Stimulated activated naive CD8-positive, alpha-beta T cell treated with anti-CD3 and anti-CD28 coated beads, Interleukin-15, Interleukin-2, amounts not matched to agents 100 U/mL and 50 U/mL, for 24 hours (primary cell): ENCODE data around the gene COBL.

Experiments
- ATAC-seq: fragments of 150-1000 bp; cut with Tn5 transposase; one replicate; pipeline ENCODE4 v1.10.0; 2021
- DNase-seq: peaks from one replicate; pipeline ENCODE4 v3.0.0; 2021

The COBL gene

DNA sequence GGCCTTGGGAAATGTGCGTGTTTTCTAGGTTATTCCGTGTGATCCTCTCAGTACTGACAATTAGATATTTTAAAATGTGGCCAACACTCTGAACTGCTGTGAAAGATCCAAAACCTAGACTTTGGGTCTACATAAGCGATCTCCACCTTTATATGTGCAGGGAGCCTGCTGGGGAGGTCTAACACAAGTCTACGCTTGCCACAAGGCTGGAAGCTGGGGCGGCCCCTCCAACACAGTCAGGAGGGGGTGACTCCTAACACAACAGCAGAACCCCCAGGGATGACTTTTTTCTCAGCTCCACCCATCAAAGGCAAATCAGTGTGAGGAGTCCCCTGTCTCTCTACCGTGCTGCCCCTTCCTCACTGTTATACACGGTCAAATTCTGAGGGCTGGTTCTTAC is 202.6 kb downstream of the COBL start:
- no peak for DNase-seq
- no peak for ATAC-seq

DNA sequence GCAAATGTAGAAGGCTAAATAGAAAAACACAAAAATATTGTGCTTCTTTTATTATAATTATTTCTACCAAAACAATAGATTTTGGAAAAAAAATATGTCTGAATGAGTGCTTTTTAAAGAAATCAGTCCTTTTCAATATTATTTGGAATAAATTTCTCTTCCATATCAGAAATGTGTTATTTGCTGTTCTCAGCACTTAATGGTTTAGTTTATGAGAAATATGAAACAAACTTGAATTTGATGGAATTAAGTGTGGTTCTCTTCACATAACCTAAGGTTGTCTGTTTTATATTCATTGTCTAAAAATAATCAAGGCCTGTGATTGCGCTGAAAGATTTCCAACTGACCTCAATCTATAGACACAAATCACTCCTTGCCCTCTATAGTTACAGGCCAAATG is 203.0 kb downstream of the COBL start:
- no peak for ATAC-seq
- DNase-seq: no peak

DNA sequence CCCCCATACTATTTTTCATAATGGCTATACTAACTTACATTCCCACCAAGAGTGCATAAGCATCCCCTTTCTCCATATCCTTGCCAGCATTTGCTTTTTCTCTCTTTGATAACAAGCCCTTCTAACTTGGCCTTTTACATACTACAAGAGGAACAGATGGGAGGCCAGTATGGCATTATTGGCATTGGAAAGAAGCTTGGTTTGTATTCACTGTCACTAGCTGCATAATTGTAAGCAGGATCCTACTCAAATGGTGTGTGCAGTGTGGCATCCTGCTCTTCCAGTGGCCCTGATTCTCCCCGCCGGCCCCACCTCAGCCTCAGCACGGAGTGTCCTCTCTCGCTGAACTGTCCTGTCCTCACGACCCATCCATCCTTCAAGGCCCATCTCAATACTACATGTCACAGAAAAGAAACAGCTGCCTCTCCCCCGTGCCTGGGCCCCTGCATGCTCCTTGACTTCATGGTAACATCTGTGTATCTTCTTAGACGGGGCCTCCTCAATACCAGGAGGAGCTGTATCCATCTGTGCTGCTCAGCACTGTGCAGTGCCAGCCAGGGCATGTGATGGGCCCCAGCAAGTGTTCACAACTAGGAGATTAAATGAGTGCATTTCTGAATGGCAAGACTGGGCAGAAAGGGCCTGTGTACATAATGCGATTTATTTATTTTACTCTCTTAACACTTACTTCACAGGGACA is 205.2 kb downstream of the COBL start:
- DNase-seq (no peak), ATAC-seq (no peak)

DNA sequence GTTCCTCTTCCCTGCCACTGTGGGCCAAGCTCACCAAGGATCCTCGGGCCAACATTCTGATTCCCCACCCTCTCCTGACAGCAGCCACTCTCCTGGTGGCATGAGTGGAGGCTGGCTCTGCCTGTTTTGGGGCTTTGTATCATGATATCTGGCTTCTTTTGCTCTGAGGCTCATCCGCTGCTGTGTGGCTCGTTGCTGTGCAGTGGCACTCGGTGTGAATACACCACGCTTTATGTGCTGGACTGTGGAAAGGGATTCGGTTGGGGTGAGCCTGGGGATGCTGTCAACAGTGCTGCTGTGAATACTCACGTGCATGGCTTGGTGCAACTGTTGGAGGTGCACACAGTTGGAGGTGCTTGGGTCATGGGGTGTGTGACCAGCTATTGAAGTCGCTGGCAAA is 208.5 kb downstream of the COBL start:
- ATAC-seq: no peak

DNA sequence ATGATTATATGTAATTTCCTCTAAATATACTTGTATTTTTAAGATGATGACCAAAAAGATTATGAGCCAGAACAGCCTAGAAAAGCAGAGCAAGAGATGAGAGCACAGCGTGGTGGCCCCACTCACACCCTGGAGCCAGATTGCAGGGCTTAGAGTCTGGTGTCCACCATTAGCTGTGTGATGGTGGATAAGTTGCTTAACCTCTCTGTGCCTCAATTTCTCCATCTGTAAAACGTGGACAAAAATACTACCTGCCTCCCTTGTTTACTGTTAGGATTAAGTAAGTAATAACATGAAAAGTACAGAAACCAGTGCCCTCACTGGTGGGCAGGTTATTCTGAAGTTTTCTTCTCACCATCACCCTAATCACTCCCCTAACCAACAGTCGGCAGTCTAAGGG is 212.3 kb downstream of the COBL start:
- no peak for DNase-seq
- no peak for ATAC-seq

More for the DNA sequence above, 208.5 kb downstream of the COBL start:
- DNase-seq: no peak

DNA sequence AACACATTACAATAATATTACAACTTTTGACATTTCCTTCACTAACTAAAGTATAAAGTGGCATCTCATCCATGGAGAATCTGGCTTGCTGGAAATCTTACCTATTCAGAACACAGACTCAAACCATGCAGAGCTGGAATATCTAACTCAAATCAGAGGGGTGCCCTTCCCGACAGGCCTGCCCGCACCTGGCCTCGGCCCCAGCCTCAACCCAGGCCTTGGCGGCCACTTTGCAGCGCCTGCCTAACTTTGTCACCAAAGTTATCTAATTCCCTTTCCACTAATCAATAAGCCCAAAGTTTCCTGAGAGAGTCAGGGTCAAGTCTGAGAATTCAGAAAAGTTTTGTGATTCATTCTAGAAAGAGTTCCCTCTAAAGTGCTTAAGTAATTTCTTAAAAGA is 212.9 kb downstream of the COBL start:
- DNase-seq (no peak), ATAC-seq (no peak)

DNA sequence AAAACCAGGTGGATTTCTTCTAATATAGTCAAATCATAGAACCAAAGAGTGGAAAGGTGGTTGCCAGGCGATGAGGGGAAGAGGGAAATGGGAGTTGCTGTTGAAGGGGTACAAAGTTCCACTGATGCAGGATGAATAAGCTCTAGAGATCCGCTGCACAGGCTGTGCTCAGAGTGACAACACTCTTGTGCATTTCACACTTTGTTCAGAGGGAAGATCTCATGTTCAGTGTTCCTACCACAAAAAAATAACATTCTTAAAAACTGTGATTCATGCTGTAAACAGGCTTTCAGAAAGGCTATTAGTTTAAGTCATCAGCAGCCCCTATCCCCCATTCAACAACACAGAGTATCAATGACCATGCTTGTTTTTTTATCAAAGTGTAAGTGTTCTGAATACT is 213.8 kb downstream of the COBL start:
- ATAC-seq: no peak
- DNase-seq: no peak

DNA sequence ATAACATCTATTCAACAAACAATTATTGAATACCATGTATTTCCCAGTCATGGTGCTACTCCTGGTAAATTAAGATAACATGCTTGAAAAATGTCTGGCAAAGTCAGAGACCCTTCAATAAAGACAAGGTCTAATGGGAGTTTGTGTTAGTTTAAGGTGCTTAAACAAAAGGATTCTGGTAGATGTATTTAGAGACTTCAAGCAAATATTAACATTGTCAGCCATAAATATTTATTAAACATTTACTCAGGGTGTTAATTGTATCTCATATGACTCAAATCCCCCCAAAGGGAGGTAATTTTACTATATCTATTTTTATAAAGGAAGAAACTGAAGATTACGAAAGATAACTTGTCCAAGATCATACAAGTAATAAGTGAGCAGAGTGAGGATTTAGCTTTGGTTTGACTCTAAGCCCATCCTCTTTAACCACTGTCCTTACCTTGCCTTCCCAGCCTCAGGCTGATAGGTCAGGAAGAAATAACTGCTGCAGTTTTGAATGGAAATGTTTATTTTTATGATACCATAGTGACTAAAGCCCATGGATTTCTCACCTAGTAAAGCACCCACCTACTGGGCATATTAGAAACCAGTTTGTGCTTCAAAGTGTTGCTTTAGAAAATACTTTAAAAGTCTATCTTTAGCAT is 215.4 kb downstream of the COBL start:
- DNase-seq: no peak
- ATAC-seq: no peak

DNA sequence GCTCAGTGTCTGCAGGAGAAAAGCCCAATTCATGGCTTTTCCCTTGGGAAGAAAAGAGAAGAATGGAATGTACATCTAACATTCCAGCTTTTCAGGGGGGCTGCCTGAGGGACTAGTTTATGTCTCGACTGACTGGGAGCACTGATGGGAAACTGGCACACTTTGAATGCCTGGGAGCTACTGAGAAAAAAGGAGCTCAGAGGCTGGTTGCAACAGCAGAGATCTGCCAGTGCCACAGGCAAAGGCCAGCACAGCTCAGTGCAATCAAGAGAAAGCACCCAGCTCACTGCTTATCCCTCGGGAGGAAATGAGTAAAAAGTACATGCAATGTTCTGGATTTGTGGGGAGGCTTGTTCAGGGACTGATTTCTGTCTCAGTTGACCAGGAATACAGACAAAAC is 226.2 kb downstream of the COBL start:
- no peak for DNase-seq
- ATAC-seq: no peak

DNA sequence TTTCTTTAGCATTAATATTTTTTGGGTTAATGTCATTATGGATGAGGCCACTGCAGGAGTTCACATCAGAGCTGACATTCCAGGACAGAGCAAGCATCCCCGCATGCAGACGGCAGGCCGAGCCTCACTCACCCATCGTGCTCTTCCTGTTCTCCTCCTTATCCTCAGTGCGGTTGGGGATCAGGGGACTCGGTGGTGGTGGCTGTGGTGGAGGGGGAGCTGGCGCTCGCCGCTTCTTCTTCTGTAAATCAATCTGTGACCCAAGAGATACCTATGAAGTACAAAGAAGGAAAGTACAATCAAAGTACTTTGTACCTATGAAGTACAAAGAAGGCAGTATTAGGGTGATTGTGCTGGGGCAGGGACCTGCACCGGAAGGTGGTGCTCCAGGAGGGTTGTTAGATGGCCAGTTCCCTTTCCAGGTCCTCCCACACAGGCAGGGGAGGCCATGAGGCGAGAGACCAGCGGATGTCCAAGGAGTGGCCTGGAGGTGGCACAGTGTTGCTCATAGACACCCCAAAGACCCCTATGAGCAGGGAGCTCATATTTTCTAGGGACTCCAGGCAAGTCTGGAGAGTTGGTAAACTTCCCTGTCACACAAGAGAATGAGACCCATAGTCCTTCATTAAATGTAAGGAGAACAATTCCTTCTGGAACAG is 231.4 kb downstream of the COBL start:
- no peak for ATAC-seq

DNA sequence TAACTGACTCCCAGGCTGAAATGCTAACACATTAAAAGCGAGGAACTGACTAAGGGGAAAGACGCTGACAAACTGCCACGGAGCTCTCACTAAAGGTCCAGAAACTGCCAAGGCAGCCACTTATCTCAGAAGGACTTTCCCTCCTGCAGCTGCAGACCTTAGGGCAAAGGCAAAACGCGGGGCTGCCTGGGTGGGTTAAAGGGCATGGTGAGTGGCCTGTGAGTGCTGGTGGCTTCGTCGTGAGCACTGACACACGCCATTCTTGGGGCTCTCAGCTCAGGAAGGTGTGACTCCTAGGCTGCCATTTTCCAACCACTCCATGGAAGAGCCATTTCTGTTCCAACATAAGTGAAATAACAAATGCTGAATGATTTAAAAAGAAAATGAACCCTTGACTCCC is 232.5 kb downstream of the COBL start:
- DNase-seq: no peak
- no peak for ATAC-seq

More for the DNA sequence above, 231.4 kb downstream of the COBL start:
- DNase-seq: no peak

DNA sequence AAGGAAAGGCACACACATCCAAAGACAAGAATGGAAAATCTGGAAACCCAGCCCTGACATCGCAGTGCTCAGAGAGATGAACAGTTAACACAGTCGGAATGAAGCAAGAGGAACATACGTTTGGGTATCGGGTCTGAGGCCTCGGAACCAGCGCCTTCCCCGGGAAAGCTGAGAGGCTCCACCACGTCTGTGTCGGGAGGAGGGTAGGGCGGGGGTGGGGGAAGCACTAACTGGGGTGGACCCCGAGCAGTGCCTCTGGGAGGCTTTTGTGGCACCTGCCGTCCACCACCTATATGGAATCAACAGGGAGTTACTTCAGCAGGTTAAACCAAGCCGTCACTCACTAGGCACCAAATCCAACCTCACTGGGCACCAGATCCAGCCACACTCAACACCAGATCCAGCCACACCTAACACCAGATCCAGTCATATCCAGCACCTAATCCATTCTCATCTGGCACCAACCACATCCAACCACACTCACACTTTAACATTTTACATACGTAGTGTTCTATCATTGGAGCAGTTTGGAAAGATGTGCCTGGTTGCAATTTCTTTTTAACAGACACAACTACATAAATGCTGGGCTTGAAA is 233.6 kb downstream of the COBL start:
- DNase-seq (no peak), ATAC-seq (no peak)

DNA sequence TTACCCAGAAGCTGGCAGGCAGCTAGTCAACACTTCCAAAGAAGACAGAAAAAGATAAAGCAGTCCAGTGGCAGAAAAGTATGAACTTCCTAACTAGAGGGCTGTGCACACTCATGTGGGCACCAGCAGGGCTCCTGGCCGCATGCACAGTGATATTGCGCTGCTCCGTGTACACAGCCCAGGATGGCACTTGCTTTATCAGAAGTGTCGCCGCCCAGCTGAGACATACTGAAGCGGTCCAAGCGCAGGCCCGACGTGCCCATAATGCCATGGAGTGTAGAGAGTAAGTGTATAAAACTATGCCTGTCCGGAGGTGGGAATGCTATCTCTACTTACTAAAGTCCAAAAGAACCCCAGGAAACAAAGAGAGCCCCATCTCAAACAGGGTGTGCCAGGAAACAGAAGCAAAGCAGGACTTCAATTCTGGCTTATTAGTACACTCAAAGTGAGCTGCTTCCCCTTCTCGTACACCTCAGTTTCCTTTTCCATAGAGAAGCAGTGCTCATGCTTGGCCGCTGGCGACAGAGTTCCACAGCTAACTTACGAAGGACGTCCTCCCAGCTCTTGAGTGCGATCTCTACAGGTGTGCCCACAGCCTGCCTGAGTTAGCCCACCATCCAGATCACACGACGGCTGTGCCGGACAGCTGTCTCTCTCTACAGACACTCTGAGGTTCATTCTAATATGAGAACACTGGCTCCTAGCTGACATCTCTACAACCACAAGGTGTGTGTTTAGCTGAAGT is 234.3 kb downstream of the COBL start:
- ATAC-seq (no peak), DNase-seq (no peak)

DNA sequence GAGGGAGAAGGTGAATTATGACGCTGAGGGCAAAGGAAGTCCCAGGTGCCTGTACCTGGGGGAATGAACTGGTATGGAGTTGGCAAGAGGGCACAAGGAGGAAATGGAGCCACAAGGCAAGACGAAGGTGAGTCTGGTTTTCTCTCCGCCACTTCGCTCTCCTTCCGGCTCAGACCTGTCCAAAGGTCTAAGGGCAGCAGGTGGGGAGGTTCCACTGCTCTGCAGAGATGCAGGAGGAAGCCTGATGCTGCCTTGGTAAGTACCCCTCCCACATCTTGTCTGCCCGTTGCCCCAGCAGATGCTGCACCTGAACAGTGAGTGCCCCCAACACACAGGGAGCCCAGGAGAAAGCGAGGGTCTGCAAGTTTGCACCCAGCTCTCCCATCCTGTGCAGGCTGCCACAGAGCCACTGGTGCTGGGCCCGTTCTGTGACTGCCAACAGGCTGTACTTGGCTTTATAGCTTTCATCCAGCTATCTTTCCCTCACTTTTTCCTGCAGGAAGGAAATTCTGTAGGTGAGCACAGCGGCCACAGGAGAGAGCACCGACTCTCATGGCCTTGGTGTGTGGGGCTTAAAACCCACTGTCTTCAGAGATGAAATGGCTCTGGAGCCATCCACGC is 235.2 kb downstream of the COBL start:
- no peak for DNase-seq
- ATAC-seq: no peak

DNA sequence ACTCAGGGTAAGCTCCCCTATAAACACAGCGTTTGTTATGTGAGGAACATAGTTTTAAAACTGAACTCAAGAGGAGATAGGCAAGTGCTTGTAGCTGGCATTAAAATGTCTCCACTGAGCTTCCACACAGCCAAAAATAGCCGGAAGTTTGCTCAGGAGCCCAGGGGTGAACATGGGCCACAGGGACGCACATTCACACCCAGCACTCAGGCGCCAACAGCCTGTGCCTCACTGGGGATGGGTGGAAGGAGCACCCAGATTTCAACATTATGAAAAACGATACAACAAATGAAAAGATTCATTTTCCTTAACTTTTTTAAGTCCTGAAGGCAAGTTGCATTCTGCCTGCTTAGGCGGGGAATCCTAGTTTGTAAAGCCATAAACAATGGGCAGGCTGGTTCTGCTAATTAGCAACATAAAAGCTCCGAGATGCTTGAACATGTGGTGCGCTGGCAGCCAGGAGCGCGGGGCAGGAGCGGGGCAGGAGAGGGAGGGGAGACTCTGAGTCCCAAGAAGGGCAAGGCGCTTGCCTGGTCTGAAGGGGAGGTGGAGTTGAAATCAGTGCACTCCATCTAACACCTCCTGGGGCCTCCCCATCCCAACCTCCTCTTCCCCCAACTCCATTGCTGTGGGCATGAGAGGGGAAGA is 235.9 kb downstream of the COBL start:
- DNase-seq (no peak), ATAC-seq (no peak)

DNA sequence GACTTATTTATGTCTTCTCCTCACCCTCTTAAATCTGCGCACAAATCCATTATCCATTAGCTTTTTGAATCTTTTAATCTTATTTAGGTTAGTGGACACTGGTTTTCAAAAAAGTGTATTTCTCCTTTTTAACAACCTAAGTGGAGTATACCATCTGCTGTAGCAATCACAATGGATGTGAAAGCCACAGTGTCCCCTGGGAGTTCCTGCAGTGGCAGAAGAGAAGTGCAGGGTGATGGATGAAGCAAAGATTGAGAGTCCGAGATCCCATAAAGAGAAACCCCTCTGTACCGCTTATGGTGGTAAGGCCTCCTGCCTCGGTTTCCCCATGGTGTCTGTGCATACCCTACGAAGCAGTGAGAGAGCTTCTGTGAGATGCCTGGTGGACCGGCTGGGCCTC is 236.4 kb downstream of the COBL start:
- no peak for ATAC-seq
- DNase-seq: no peak

DNA sequence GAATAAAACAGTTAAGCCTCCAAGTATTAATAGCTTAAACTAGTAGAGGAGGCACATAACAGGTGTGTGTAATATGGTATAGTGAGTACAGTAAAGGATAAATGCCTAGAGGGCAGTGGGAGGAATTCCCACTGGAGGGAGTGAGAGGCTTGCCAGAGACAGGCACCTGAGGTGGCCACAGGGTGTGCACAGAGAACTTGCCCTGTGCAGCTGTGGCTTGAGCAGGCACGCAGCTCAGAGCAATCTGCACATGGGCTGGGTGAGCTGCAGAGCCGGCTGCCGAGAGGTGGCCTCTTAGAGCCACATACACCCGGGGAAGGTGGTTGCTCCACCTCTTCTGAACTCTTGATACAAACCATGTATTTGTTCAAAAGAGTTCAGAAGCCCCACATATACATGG is 237.1 kb downstream of the COBL start:
- ATAC-seq (no peak), DNase-seq (no peak)

DNA sequence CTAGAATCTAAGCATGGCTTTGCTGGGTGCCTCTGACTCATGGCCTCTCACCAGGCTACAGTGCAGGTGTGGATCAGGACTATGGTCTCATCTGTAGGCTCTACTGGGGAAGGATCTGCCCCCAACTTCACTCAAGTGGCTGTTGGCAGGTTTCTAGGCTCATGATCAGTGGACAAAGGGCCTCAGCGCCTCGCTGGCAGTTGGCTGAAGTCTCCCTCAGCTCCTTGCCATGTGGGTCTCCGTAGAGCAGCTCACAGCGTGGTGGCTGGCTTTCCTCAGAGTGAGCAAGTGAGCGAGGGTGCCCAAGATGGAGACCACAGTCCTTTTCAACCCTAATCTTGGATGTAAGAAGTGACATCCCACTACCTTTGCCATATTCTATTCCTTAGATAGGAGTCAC is 238.0 kb downstream of the COBL start:
- ATAC-seq: no peak
- no peak for DNase-seq

DNA sequence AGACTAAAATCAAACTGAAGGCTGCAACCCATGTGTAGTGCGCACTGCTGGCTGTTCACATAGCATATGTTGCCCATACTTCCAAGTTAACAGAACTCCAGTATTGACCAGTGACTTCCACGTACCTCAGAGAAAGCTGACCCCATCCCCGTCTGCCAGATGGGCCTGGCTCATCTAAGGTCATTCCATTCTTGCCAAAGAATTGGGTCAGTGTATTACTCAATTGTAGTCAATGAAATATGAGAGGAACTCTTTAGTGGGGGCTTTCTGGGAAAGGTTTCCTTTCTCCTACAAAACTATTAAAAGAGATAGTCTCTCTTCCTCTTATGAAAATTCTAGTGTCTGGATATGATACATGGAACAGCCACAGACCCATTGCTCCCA is 238.6 kb downstream of the COBL start:
- ATAC-seq: no peak
- DNase-seq: no peak

DNA sequence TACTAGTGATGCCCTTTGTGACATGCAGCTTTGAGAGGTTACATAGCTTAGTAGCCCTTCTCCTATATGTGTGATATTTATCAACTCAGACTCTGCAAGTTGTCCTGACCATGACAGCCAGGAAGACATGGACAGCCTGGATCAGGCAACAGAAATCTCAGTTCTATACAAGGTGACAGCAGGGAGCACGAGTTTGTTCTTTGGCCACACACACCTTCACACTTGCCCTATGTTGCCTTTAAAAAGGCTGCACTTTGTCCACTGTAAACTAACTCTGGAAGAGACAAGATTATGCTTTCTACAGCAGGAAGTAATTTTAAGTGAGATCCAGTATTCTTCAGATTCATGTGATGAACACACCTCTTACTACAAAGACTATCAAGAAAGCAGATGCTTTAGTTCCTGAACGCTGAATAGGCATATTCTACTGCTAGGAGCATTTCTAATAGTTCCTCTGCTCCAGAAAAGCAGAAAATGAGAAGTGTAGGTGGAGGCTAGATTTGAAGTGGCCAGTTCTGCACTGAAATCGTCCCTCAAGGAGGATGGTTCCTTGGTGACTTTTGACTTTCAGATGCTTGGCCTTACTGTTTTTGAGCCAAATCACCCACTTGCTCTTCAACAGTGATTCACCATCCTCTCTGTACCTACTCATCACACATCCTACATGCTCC is 239.2 kb downstream of the COBL start:
- ATAC-seq (no peak), DNase-seq (no peak)
